Astrocyte (in vitro differentiated cells and primary cell): ENCODE results near the gene SMC3. TPM values are rescaled to one million over a fixed set of nuclear protein-coding genes. Genes with fewer than 3 reads are reported as not detected.

ENCODE experiments used
- DNase-seq: peaks from one replicate; pipeline ENCODE4 v3.0.0-alpha.2; 2010; ENCODE audit warnings: low read depth
- FAIRE-seq: peaks from 2 replicates; lab custom pipeline; 2011; peaks lifted over from hg19 to GRCh38; lab: Jason Lieb, UNC
- H2AFZ ChIP-seq: 2 replicates; pipeline ENCODE4 v1.6.0; 2012; ENCODE audit warnings: low read depth, low read length, inconsistent platforms
- H3K27ac ChIP-seq: 2 replicates; pipeline ENCODE4 v1.5.1; 2011; ENCODE audit warnings: low read depth, low read length, inconsistent platforms
- H3K27me3 ChIP-seq: 2 replicates; pipeline ENCODE4 v1.6.0; 2011; ENCODE audit warnings: low read length, inconsistent platforms; ENCODE audit not compliant: insufficient read depth
- H3K36me3 ChIP-seq: 2 replicates; pipeline ENCODE4 v1.5.1; 2011; ENCODE audit warnings: low read length, inconsistent platforms; ENCODE audit not compliant: insufficient read depth
- H3K4me1 ChIP-seq: 2 replicates; pipeline ENCODE4 v1.5.1; 2011; ENCODE audit warnings: low read length, inconsistent platforms; ENCODE audit not compliant: insufficient read depth
- H3K4me2 ChIP-seq: 2 replicates; pipeline ENCODE4 v1.6.0; 2012; ENCODE audit warnings: low read length, inconsistent platforms
- H3K4me3 ChIP-seq: 2 replicates; pipeline ENCODE4 v1.5.1; 2011; ENCODE audit warnings: low read depth, mild to moderate bottlenecking, low read length, inconsistent platforms; ENCODE audit not compliant: insufficient read depth
- H3K79me2 ChIP-seq: 2 replicates; pipeline ENCODE4 v1.6.0; 2012; ENCODE audit warnings: mild to moderate bottlenecking, low read length, inconsistent platforms; ENCODE audit not compliant: insufficient read depth
- H3K9ac ChIP-seq: 2 replicates; pipeline ENCODE4 v1.6.0; 2012; ENCODE audit warnings: mild to moderate bottlenecking, low read length, inconsistent platforms
- H3K9me3 ChIP-seq: 2 replicates; pipeline ENCODE4 v1.5.1; 2012; ENCODE audit warnings: low read depth, mild to moderate bottlenecking, low read length, inconsistent platforms; ENCODE audit not compliant: insufficient read depth
- H4K20me1 ChIP-seq: 2 replicates; pipeline ENCODE4 v1.6.0; 2012; ENCODE audit warnings: low read length, inconsistent platforms; ENCODE audit not compliant: insufficient read depth
- H3K27ac Mint-ChIP-seq: one replicate; pipeline ENCODE4 v1.8.0; 2021; ENCODE audit warnings: mild to moderate bottlenecking, mixed read lengths; ENCODE audit not compliant: unreplicated experiment
- H3K27me3 Mint-ChIP-seq: one replicate; pipeline ENCODE4 v1.8.0; 2021; ENCODE audit warnings: low read depth, mixed read lengths; ENCODE audit not compliant: unreplicated experiment
- H3K36me3 Mint-ChIP-seq: one replicate; pipeline ENCODE4 v1.8.0; 2021; ENCODE audit warnings: low read depth, mixed read lengths; ENCODE audit not compliant: unreplicated experiment
- H3K4me1 Mint-ChIP-seq: one replicate; pipeline ENCODE4 v1.8.0; 2021; ENCODE audit warnings: low read depth, mixed read lengths; ENCODE audit not compliant: unreplicated experiment
- H3K4me3 Mint-ChIP-seq: one replicate; pipeline ENCODE4 v1.8.0; 2021; ENCODE audit warnings: mild to moderate bottlenecking, moderate library complexity, mixed read lengths; ENCODE audit not compliant: unreplicated experiment
- H3K9me3 Mint-ChIP-seq: one replicate; pipeline ENCODE4 v1.8.0; 2021; ENCODE audit warnings: mild to moderate bottlenecking, mixed read lengths; ENCODE audit not compliant: unreplicated experiment
- EZH2 ChIP-seq: IDR thresholded peaks from 2 replicates; pipeline ENCODE4 v1.6.1; 2012; ENCODE audit warnings: mild to moderate bottlenecking, low read length, inconsistent platforms; ENCODE audit not compliant: insufficient read depth
- total RNA-seq: library from RNA; stranded (reverse); gene quantifications from 2 replicates; pipeline ENCODE4 v1.2.1, GENCODE V29; 2021
- TF ChIP-seq, protein P1 (sequence below): IDR thresholded peaks from 2 replicates; pipeline ENCODE4 v1.5.1; 2011; ENCODE audit warnings: low read depth, mild to moderate bottlenecking, inconsistent platforms, low read length, moderate library complexity; ENCODE audit not compliant: insufficient read depth

The SMC3 gene
- total RNA-seq, 1 donor from 2014 or later: 27.2 TPM

DNA sequence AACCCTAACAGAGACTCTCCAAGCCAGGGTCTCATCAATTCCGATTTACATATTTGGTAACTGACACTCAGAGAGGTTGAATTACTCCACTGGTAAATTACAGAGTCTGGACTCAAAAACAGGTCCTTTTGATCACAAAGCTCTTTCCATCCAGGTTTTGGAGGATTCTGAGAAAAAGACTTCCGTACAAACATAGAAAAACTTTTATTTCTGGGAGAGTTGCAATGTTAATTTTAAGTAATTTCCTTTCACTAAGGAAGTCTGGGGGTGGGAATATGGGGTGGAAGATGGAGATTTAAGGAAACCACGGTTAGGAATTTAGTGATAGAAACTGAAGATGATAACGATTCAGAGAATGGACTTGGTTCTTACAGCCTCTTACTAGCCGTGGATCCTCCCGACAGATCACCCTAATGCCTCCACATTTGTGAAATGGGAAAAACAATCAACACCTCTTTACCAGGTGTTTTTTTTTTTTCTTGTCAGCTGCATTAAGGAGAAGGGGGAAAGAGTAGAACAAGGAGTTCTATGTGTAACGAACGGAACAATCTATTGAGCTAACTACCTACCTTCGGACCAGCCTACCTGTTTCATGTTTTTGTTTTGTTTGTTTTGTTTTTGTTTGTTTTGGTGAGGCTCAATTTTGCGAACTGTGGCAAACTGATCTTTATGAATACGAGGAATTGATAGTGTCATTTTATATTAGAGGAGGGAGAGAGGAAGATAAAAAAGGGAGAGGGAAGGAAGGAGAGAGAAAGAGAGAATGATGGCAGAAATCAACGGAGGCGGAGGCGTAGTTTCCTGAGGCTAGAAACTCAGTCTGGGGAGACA lies 74.9 kb downstream of the SMC3 start:
- no peaks in the 10 kb centered on the region for H3K79me2 ChIP-seq
- Mint-ChIP-seq H3K27me3 (peaks cover 18% of the 10 kb centered on the region), H3K27ac (no peak overlapping the region), H3K4me1 (peaks cover 17% of the 10 kb centered on the region), H3K36me3 (peaks cover 2% of the 10 kb centered on the region), H3K4me3 (peak overlapping the region; percentile 81), H3K9me3 (no peaks in the 10 kb centered on the region)
- H2AFZ ChIP-seq: no peak overlapping the region
- H3K36me3 ChIP-seq: no peaks in the 10 kb centered on the region
- peaks cover 16% of the 10 kb centered on the region for H3K27me3 ChIP-seq
- H3K4me1 ChIP-seq: peaks cover 21% of the 10 kb centered on the region
- no peak overlapping the region for H3K27ac ChIP-seq
- H3K4me2 ChIP-seq: peak overlapping the region; percentile 90
- DNase-seq (no peak), FAIRE-seq (no peak)
- TF ChIP-seq, protein P1, sequence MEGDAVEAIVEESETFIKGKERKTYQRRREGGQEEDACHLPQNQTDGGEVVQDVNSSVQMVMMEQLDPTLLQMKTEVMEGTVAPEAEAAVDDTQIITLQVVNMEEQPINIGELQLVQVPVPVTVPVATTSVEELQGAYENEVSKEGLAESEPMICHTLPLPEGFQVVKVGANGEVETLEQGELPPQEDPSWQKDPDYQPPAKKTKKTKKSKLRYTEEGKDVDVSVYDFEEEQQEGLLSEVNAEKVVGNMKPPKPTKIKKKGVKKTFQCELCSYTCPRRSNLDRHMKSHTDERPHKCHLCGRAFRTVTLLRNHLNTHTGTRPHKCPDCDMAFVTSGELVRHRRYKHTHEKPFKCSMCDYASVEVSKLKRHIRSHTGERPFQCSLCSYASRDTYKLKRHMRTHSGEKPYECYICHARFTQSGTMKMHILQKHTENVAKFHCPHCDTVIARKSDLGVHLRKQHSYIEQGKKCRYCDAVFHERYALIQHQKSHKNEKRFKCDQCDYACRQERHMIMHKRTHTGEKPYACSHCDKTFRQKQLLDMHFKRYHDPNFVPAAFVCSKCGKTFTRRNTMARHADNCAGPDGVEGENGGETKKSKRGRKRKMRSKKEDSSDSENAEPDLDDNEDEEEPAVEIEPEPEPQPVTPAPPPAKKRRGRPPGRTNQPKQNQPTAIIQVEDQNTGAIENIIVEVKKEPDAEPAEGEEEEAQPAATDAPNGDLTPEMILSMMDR: no peak
- no peak for TF ChIP-seq EZH2
- H3K9me3 ChIP-seq: no peaks in the 10 kb centered on the region
- no peak overlapping the region for H3K9ac ChIP-seq
- H3K4me3 ChIP-seq: no peak overlapping the region
- no peaks in the 10 kb centered on the region for H4K20me1 ChIP-seq

DNA sequence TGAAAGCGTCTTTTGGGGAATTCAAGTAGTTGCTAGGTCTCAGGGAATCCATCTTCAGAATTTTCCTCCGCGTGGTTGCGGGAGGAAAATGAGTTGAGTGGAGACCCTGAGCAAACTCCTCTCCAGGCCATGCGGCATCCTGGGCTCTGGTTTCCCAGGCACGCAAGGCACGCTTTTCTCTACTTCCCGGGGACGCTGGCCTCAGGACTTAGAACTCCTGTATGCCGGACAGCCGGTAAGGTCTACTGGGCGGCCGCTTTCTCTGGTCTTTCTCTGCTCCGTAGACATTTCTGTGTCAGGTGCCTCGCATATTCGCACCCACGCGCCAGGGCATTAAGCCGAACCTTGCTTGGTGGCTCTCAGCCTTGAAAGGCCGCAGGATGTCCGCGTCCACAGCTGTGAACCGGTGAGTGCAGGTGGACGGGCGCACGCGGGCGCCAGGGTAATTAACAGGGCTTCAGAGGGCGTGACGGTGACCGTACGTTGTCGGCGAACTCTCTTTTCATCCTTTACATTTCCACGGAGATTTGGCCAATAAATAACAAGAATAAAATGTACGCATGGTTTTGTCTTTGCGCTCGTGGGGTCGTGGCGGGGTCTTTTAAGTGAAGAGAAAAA lies 75.6 kb downstream of the SMC3 start:
- Mint-ChIP-seq H3K27me3 (peaks cover 18% of the 10 kb centered on the region), H3K4me1 (peaks cover 10% of the 10 kb centered on the region), H3K36me3 (peaks cover 2% of the 10 kb centered on the region), H3K27ac (peak overlapping the region; percentile 69), H3K4me3 (peak overlapping the region; percentile 81), H3K9me3 (no peaks in the 10 kb centered on the region)
- H3K4me1 ChIP-seq: peaks cover 17% of the 10 kb centered on the region
- no peaks in the 10 kb centered on the region for H3K36me3 ChIP-seq
- no peaks in the 10 kb centered on the region for H3K79me2 ChIP-seq
- peak overlapping the region; percentile 90 for H3K4me2 ChIP-seq
- peak overlapping the region; percentile 51 for H3K9ac ChIP-seq
- H3K9me3 ChIP-seq: no peaks in the 10 kb centered on the region
- H4K20me1 ChIP-seq: no peaks in the 10 kb centered on the region
- peak overlapping the region; percentile 91 for H2AFZ ChIP-seq
- DNase-seq (no peak), FAIRE-seq (no peak)
- H3K4me3 ChIP-seq: peak overlapping the region; percentile 62
- TF ChIP-seq, protein P1: no peak
- peak; percentile 71 for TF ChIP-seq EZH2
- peaks cover 16% of the 10 kb centered on the region for H3K27me3 ChIP-seq
- H3K27ac ChIP-seq: no peak overlapping the region
